ENCODE data around the gene EBI3.
"Not testable (repeated sequence)": the region's sequence is repeated elsewhere in the genome, so short reads cannot be mapped to it uniquely, and the experiment has no call there.

Gene EBI3

DNA sequence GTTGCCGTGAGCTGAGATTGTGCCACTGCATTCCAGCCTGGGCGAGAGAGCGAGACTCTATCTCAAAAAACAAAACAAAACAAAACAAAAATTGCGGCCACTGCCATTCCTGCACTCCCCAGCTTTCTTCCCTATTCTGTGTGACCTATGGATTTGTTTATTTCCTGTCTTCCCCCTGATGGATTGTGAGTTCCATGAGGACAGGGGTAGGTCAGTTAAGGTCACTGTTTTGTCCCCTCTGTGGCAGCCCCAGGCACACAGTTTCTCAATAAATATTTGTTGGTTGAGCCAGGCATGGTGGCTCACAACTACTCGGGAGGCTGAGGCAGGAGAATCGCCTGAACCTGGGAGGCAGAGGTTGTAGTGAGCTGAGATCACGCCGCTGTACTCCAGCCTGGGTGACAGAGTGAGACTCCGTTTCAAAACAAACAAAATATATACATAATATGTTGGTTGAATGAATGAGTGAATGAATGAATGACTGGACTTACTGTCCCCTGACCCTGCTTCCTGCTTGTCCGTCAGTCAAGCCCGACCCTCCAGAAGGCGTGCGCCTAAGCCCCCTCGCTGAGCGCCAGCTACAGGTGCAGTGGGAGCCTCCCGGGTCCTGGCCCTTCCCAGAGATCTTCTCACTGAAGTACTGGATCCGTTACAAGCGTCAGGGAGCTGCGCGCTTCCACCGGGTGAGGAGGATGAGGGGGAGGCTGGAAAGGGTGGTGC, 5.0 kb downstream of the EBI3 start:
- no peak for DNase-seq (ENCODE audit: low read depth, low spot score)

- no peak for DNase-seq (ENCODE audit: low read depth, low spot score)
These were observed 5.5 kb downstream of the EBI3 start for GRCh38 chr19:4234862-4235201.

- DNase-seq (ENCODE audit: low read depth, low spot score) = not testable (repeated sequence)
These were observed 8.2 kb downstream of the EBI3 start for GRCh38 chr19:4237510-4237909.

DNA sequence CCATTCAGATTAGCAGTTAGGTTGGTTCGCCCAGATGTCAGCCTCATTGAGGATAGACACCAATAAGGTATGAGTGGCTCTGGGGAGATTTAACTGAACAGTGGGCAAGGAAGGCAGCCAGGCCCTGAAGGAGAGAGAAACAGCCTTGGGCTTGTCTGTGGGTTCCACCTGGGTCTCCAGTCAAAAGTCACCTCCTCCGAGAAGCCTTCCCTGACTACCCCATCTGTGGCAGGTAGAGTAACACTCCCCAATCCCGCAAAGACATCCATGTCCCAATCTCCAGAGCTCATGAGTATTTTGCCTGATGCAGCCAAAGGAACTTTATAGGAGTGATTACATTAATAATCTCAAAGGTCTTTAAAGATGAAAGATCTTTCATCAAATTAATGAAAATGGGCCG, 9.5 kb downstream of the EBI3 start:
- no peak for DNase-seq (ENCODE audit: low read depth, low spot score)

DNA sequence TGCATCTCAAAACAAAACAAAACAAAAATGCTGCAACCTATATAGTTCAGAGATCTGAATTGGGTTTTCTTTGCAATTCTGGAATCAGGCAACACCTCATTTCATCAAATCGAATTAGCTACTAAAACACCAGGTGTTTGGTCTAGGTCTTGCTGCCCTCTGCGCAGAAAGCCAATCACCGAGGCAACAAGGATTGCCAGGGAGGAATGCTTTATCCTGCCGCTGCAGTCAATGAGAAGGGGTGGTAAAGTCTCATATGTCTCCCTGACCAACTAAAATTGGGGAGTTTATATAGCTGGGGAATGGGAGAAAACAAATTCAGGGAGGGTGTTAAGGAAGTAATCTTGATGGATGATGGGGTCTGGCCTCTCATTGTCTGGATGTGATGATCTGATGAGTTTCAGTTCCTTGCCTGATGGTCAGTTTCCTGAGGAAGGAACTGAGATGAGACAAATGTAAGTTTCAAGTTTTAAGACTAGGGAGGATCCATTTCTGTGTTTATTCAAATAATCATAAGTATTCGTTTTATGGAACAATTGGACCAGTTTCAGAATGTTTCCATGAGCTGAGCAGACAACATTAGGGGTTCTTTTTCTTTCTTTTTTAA, 12.6 kb downstream of the EBI3 start:
- no peak for DNase-seq (ENCODE audit: low read depth, low spot score)

DNA sequence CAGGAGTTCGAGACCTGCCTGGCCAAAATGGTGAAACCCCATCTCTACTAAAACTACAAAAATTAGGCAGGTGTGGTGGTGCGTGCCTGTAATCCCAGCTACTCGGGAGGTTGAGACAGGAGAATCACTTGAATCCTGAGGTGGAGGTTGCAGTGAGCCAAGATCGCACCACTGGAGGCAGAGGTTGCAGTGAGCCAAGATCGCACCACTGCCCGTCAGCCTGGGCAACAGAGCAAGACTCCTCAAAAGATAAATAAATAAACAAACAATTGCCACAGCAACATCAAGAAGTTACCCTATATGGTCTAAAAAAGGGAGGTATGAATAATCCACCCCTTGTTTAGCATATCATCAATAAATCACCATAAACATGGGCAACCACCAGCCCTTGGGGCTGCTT, 16.6 kb downstream of the EBI3 start:
- DNase-seq (ENCODE audit: low read depth, low spot score) = not testable (repeated sequence)

DNA sequence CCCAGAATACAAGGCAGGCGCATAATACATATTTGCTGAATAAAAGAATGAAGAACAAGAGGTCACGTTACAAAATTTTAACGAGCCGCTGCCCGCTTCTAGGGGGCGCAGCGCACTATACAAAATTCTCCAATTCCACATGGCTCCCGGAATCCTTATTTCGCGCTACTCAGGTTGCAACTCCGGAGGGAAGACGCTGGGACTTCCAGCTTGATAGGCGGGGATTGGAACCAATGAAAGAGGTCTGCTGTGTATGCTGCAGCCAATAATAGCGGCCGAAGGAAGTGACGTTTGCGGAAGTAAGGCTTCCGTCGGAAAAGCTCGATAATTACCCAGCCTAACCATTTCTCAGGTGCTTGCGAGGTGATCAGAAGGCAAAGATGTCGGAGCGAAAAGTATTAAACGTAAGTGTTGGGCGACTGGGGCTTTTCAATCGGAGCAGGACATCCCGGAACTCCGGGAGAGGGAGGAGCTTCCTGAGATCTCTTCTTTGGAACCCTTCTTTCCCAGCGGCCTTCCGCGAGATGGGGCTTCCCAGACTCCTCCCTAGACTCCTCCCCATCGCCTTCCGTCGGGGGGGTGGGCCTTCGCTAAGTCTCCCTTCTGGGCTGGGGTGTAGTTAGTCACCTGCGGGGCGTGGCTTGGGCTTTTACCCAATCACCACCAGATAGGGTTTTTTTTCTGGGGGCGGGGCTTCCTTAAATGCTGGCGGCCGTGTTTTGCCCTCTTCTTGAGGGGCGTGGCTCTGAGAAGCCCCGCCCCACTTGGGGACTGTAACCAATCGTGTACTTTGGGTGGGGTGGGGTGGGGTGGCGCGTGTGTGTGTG, 17.7 kb downstream of the EBI3 start, which contains the start of gene YJU2:
YJU2 (plus strand) TSS at position 314 of the 827 bp plus-strand sequence; CDS start at position 381, 67 bp downstream.
- DNase-seq (ENCODE audit: low read depth, low spot score) = peak; percentile 93

- no peak for DNase-seq (ENCODE audit: low read depth, low spot score)
These were observed 27.2 kb downstream of the EBI3 start for GRCh38 chr19:4256563-4256962.

- DNase-seq (ENCODE audit: low read depth, low spot score) = no peak
These were observed 27.7 kb downstream of the EBI3 start for GRCh38 chr19:4257025-4257424.

- DNase-seq (ENCODE audit: low read depth, low spot score) = no peak
These were observed 28.9 kb downstream of the EBI3 start for GRCh38 chr19:4258181-4258580.

DNA sequence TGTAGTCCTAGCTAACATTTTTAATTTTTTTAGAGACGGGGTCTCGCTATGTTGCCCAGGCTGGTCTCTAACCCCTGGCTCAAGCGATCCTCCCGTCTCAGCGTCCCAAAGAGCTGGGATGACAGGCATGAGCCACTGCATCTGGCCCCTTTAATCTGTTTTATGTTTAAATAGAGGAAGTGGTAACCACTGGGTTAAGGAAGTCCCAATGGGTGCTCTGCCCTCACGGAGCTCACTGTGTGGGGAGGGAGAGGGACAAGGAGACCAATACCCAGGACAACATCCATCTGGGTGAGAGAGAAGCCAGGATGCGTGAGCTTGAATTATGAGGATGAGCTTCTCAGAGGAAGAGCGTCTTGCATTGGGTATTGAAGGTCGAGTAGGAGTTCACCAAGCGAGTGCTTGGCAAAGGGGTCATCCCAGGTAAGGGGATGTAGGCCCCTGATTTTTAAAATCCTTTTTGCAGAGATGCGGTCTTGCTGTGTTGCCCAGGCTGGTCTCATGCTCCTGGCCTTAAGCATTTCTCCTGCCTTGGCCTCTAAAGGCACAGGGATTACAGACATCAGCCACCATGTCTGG, 31.4 kb downstream of the EBI3 start:
- DNase-seq (ENCODE audit: low read depth, low spot score) = no peak

GRCh38 chr19:4264812-4265211, 35.5 kb downstream of the EBI3 start:
- DNase-seq (ENCODE audit: low read depth, low spot score) = no peak

DNA sequence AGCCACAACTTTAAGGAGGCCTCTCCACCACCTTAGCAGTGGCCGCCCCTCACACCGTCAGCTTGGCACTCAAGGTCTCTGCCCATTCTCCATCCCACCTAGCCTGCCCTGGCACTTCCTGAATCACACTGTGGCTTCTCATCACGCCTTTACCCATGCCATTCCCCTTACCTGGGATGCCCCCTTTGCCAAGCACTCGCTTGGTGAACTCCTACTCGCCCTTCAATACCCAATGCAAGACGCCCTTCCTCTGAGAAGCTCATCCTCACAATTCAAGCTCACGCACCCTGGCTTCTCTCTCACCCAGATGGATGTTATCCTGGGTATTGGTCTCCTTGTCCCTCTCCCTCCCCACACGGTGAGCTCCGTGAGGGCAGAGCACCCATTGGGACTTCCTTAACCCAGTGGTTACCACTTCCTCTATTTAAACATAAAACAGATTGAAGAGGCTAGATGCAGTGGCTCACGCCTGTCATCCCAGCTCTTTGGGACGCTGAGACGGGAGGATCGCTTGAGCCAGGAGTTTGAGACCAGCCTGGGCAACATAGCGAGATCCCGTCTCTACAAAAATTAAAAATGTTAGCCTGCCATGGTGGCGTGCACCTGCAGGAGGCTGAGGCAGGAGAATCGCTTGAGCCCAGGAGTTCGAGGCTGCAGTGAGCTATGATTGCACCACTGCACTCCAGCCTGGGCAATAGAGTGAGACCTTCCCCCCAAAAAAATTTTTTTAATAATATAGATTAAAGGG, 37.1 kb downstream of the EBI3 start:
- no peak for DNase-seq (ENCODE audit: low read depth, low spot score)

DNA sequence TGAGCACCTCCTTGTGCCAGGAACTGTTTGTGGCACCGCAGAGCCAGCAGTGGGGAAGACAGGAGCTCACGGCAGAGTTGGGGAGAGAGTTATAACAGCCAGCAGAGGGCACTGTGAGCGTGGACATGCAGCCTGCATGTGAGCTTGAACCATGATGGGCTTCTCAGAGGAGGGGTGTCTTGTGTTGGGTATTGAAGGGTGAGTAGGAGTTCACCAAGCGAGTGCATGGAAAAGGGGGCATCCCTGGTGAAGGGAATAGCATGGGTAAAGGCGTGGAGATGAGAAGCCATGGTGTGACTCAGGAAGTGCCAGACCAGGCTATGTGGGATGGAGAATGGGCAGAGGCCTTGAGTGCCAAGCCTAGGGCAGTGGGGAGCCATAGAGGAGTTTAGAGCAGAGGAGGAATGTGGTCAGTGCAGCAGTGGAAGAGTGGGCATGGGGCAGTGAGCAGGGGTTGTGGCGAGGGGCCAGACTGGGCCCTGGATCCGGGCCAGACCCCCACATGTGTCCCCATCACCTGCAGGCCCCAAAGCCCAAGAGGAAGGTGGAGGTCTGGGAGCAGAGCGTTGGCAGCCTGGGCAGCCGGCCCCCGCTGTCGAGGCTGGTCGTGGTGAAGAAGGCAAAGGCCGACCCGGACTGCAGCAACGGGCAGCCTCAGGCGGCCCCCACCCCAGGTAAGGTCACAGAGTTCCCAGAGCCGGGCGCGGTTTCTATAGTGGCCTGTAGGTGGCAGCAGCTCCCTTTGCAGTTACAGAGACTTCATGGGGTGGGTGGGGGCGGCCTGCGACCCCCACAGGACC, 38.0 kb downstream of the EBI3 start:
- peak; percentile 69 for DNase-seq (ENCODE audit: low read depth, low spot score)

DNA sequence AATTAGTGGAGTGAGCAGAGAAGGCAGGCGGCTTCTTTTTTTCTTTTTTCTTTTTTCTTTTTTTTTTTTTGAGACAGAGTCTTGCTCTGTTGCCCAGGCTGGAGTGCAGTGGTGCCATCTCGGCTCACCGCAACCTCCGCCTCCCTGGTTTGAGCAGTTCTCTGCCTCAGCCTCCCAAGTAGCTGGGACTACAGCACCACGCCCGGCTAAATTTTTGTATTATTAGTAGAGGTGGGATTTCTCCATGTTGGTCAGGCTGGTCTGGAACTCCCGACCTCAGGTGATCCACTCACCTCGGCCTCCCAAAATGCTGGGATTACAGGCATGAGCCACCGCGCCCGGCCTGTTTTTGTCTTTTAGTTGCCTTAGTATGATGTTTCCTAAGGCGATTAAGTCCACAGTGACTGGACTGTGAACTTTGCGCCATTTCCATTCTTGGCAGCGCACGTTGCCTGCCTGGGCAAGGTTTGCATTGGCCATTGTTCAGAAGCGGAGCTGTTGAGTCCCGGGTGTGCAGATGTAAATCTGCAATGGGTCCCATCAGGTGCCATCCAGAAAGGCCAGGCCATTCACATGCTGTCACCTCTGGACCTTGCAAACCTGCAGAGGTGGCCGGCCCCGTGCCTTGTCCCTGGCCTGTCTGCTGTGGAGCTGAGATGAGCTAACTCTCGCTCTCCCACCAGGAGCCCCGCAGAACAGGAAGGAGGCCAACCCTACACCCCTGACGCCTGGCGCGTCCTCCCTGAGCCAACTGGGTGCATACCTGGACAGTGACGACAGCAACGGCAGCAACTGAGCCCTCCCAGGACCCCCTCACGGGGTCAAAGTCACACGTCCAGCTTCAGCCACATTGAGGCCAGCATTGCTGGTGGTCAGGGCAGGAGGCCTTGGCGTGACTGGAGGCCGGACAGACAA, 38.8 kb downstream of the EBI3 start:
- DNase-seq (ENCODE audit: low read depth, low spot score) = no peak

DNA sequence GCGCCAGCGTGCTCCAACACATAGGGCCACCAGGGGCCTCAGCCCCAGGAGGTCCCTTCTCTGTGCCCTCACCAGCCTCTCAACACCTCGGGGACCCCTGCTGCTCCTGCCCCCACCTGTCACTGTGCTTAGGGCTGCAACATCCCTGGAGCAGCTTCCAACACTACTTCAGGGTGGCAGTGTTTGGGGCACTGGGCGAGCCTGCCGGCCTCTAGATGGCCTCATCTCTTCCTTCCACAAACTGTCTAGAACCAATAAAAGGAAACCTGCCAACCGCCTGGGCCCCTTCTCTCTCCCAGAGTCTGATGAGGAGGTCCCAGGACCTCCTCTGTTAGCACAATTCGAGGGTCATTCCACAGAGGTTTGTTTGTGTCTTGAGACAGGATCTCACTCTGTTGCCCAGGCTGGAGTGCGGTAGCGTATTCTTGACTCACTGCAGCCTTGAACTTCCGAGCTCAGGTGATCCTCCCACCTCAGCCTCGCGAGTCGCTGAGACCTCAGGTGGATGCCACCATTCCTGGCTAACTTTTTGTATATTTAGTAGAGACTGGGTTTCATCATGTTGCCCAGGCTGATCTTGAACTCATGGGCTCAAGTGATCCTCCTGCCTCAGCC, 39.6 kb downstream of the EBI3 start:
- DNase-seq (ENCODE audit: low read depth, low spot score) = no peak

DNA sequence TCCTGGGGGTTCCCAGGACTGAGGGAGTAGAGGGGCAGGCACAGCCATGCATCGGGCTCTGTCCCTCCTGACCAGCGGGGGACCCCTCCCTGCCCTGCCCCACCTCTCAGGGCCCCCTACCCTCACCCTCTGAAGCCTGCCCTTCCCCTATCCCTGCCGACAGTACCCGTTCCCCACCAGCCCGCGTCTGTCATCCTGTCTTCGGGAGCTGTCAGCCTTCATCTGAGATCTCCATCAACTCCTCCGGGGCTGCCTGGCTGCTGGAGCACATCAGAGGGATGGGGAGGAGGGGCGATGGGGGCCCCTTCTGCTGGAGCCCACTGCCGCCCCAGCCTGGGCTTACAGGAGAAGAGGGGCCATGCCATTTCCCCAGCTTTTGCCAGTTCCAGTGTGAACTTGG, 43.6 kb downstream of the EBI3 start:
- DNase-seq (ENCODE audit: low read depth, low spot score) = no peak

DNA sequence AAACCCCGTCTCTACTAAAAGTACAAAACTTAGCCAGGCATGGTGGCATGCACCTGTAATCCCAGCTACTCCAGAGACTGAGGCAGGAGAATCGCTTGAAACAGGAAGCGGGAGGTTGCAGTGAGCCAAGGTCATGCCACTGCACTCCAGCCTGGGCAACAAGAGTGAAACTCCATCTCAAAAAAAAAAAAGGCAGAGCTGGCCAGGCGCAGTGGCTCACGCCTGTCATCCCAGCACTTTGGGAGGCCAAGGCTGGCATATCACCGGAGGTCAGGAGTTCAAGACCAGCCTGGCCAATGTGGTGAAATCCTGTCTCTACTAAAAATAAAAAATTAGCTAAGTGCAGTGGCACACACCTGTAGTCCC, 45.0 kb downstream of the EBI3 start:
- not testable (repeated sequence) for DNase-seq (ENCODE audit: low read depth, low spot score)

GRCh38 chr19:4277191-4277696, 47.9 kb downstream of the EBI3 start:
- no peak for DNase-seq (ENCODE audit: low read depth, low spot score)
